Mucosa of descending colon (tissue), 3 donors: ENCODE data around the gene LONRF2. TPM values are rescaled to one million over a fixed set of nuclear protein-coding genes. Genes with fewer than 3 reads are reported as not detected.

Experiments used
- ATAC-seq: fragments of 200-7000 bp; cut with Tn5 transposase; one replicate; pipeline ENCODE4 v1.9.1; 2020; ENCODE audit warnings: mild to moderate bottlenecking, moderate library complexity
- DNase-seq, 3 donors: peaks; one replicate each; pipeline ENCODE4 v3.0.0-alpha.2; 2020
- H3K36me3 ChIP-seq: fragments of 200-600 bp; one replicate; pipeline ENCODE4 v1.8.0; 2021; ENCODE audit warnings: low read depth, mild to moderate bottlenecking
- H3K4me1 ChIP-seq: fragments of 200-600 bp; one replicate; pipeline ENCODE4 v1.8.0; 2021; ENCODE audit warnings: low read depth, mild to moderate bottlenecking
- H3K4me3 ChIP-seq: fragments of 200-600 bp; one replicate; pipeline ENCODE4 v1.8.0; 2021; ENCODE audit warnings: mild to moderate bottlenecking
- H3K9me3 ChIP-seq: fragments of 200-600 bp; one replicate; pipeline ENCODE4 v1.8.0; 2021; ENCODE audit warnings: mild to moderate bottlenecking
- CTCF ChIP-seq: fragments of 200-600 bp; IDR thresholded peaks from one replicate; pipeline ENCODE4 v1.8.0; 2022; ENCODE audit warnings: antibody characterized with exemption, mild to moderate bottlenecking
- intact Hi-C, 2 donors: fragments of 100-400 bp; cut with DNase I in 1 of 2; cut with micrococcal nuclease in 1 of 2; formaldehyde crosslinking; loops; one replicate each; pipeline versions ENCODE4 v1.11.0 to v1.11.1; 2022; cut with DNase I, micrococcal nuclease
- total RNA-seq, 3 donors: library from RNA; stranded (reverse); fragmentation: NEBNext Ultra II Directional in 2 of 3; extraction: Animal tissue kit (Norgen Biotek cat#: 25700) in 2 of 3; gene quantifications; one replicate each; pipeline versions ENCODE4 v1.2.1 to v1.2.4, GENCODE V29; 2021 to 2023
- donor health status: DM: no; HTN: no; CAD: no; lungs with moderate emphysema.
- donor health status: DM: no; HTN: no; CAD: no.
- donor health status: DM: no; HTN: yes; CAD: no.

Gene LONRF2
- total RNA-seq, 3 donors from 2014 or later, result 0.41 to 19.9 (median 0.67) TPM

GRCh38 chr2:100262046-100262445, 60.3 kb downstream of the LONRF2 start:
- H3K4me3 ChIP-seq, result no peak overlapping the region
- H3K36me3 ChIP-seq, result no peaks in the 10 kb centered on the region
- intact Hi-C loops, result loop anchor here (5.0 kb wide), 2 partner anchors 120 to 125 kb away; no protein-coding TSS in a partner anchor
- H3K9me3 ChIP-seq, result no peaks in the 10 kb centered on the region
- ATAC-seq (no peak), DNase-seq (peak in 1 of 3 donors; percentile 21)
- TF ChIP-seq CTCF, result no peak
- no peaks in the 10 kb centered on the region for H3K4me1 ChIP-seq

- DNase-seq (peak in 2 of 3 donors; percentile 37 to 48), ATAC-seq (peak; percentile 35)
- intact Hi-C loops, result loop anchor here (5.0 kb wide), 2 partner anchors 121 to 126 kb away; no protein-coding TSS in a partner anchor
Observed at GRCh38 chr2:100260712-100261620, 61.3 kb downstream of the LONRF2 start.

GRCh38 chr2:100259106-100259505, 63.2 kb downstream of the LONRF2 start:
- Histone ChIP-seq H3K36me3 (no peaks in the 10 kb centered on the region), H3K4me3 (no peak overlapping the region), H3K4me1 (no peaks in the 10 kb centered on the region), H3K9me3 (no peaks in the 10 kb centered on the region)
- DNase-seq (no peak), ATAC-seq (no peak)
- TF ChIP-seq CTCF, result no peak
- intact Hi-C loops, result no loop called here

More at GRCh38 chr2:100260712-100261620, 61.3 kb downstream of the LONRF2 start:
- Histone ChIP-seq H3K4me1 (no peaks in the 10 kb centered on the region), H3K4me3 (no peak overlapping the region), H3K9me3 (no peaks in the 10 kb centered on the region), H3K36me3 (no peaks in the 10 kb centered on the region)
- no peak for TF ChIP-seq CTCF

- intact Hi-C loops, result no loop called here
Observed at GRCh38 chr2:100257939-100258338, 64.4 kb downstream of the LONRF2 start.

GRCh38 chr2:100256849-100257248, 65.5 kb downstream of the LONRF2 start:
- ATAC-seq (no peak), DNase-seq (no peak)
- no peak for TF ChIP-seq CTCF
- intact Hi-C loops, result no loop called here
- H3K4me1 ChIP-seq, result no peaks in the 10 kb centered on the region
- H3K4me3 ChIP-seq, result no peak overlapping the region
- H3K36me3 ChIP-seq, result no peaks in the 10 kb centered on the region
- H3K9me3 ChIP-seq, result no peaks in the 10 kb centered on the region

More at GRCh38 chr2:100257939-100258338, 64.4 kb downstream of the LONRF2 start:
- no peaks in the 10 kb centered on the region for H3K36me3 ChIP-seq
- no peaks in the 10 kb centered on the region for H3K9me3 ChIP-seq
- H3K4me1 ChIP-seq, result no peaks in the 10 kb centered on the region
- no peak overlapping the region for H3K4me3 ChIP-seq
- no peak for ATAC-seq
- no peak for DNase-seq
- no peak for TF ChIP-seq CTCF
